Psoas muscle (tissue), 8 donors: ENCODE data around the gene GIGYF1. TPM values are rescaled to one million over a fixed set of nuclear protein-coding genes. Genes with fewer than 3 reads are reported as not detected.

Experiments used
- ATAC-seq, 4 donors: fragments of 200-7000 bp; cut with Tn5 transposase; one replicate each; pipeline ENCODE4 v1.9.1; 2020; ENCODE audit warnings: moderate library complexity in 3 of 4, mild to moderate bottlenecking in 2 of 4
- DNase-seq, 2 donors: peaks; one replicate each; pipeline ENCODE4 v3.0.0-alpha.2; 2020
- H3K27ac ChIP-seq: fragments of 200-600 bp; one replicate; pipeline ENCODE4 v1.8.0; 2022
- H3K27me3 ChIP-seq, 3 donors: fragments of 200-600 bp in 1 of 3; one replicate each; pipeline versions ENCODE4 v1.6.1 to v1.8.0; 2013 to 2022; ENCODE audit warnings: low read length in 2 of 3, mild to moderate bottlenecking in 2 of 3, moderate library complexity in 1 of 3; ENCODE audit not compliant: insufficient read depth in 3 of 3
- H3K36me3 ChIP-seq, 2 donors: fragments of 200-600 bp in 1 of 2; one replicate each; pipeline versions ENCODE4 v1.6.1 to v1.8.0; 2013 to 2022; ENCODE audit warnings: low read depth in 1 of 2, mild to moderate bottlenecking in 1 of 2, moderate library complexity in 1 of 2; ENCODE audit not compliant: insufficient read depth in 1 of 2
- H3K4me1 ChIP-seq: fragments of 200-600 bp; one replicate; pipeline ENCODE4 v1.8.0; 2022
- H3K4me3 ChIP-seq: fragments of 200-600 bp; one replicate; pipeline ENCODE4 v1.8.0; 2022; ENCODE audit warnings: mild to moderate bottlenecking
- H3K9me3 ChIP-seq: fragments of 200-600 bp; one replicate; pipeline ENCODE4 v1.8.0; 2022
- WGBS, 3 donors: extraction: QIAGEN DNeasy Blood & Tissue Kit; methylation state at CpG; one replicate each; pipeline versions ENCODE4 v1.1.6 to v1.1.7; 2013; 5-methylcytosine and 5-hydroxymethylcytosine counted together
- intact Hi-C, 2 donors: fragments of 100-400 bp; cut with DNase I; formaldehyde crosslinking; loops; one replicate each; pipeline versions ENCODE4 v1.11.0 to v1.14.2; 2022
- polyA plus RNA-seq, 3 donors: library from polyadenylated mRNA; stranded (reverse); fragments of 200-250 nt; gene quantifications; one replicate each; pipeline ENCODE4 v1.2.3, GENCODE V29; 2013
- total RNA-seq, 4 donors: library from RNA; stranded (reverse); fragmentation: NEBNext Ultra II Directional in 2 of 4; extraction: Animal tissue kit (Norgen Biotek cat#: 25700) in 2 of 4; gene quantifications; one replicate each; pipeline versions ENCODE4 v1.2.1 to v1.2.4, GENCODE V29; 2021 to 2023
- TF ChIP-seq, protein P1 (sequence below): fragments of 200-600 bp; IDR thresholded peaks from one replicate; pipeline ENCODE4 v1.8.0; 2022; ENCODE audit warnings: antibody characterized with exemption
- donor health status: healthy with polysubstance abuse.
- donor health status: DM: no; HTN: no; CAD: no; lungs with moderate emphysema.
- donor health status: Bipolar disorder and iron deficiency.
- donor health status: healthy.
- donor health status: DM: yes; HTN: yes; CAD: no.
- donor health status: DM: no; HTN: no; CAD: no.
- donor health status: DM: no; HTN: no; CAD: no.
- donor health status: DM: yes; HTN: yes; CAD: no.

Gene GIGYF1
- total and polyA plus RNA-seq, 7 donors: 9.9 to 39.1 (median 18.0) TPM

DNA sequence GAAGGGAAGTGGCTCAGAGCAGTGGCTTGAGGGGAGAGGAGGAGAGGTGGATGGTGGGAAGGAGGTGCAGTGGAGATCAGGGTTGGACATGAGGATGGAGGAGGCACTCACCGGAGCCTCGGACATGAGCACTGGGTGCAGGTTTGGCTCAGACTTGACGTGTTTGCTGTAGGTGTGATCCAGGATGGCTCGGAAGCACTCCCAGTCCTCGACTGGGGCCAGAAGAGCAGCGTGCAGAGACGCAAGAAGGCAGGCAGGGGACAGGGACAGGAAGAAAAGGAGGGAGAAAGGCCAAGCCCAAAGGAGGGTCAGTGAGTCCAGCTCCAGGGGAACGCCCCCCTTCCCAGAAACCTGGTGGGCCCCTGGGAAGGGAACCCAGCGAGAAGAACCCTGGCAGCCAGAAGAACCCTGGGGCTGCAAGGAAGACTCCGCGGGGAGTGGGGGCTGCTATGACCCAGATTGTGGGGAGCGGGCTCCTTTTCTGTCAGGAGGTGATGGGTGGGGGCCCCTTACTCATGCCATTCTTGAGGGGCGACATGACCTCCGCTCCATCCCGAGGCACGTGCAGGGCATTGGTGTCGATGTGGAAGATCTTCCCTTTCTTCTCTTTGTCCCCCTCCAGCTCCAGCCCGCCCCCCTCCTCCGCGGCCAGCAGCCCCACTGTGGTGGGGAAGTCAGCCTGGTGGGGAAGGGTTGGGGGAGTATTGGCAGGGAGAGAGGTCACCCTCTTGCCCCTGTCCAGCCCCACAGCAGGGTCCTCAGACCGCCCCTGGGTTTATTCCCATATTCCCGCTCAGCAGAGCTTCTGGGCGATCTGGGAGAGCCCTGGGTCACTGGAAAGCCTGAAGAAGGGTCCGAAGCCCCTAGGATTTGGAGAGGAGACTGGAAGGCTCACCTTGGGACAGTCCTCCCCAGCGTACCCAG is 38.9 kb downstream of the GIGYF1 start:
- intact Hi-C loops: no loop called here
- H3K27me3 ChIP-seq: peaks cover 0 to 74% (median 14%) of the 10 kb centered on the region in 3 donors
- 48 to 58% (median 54%) methylated on average over 22 to 25 of the region's 25 CpGs for WGBS, 3 donors

DNA sequence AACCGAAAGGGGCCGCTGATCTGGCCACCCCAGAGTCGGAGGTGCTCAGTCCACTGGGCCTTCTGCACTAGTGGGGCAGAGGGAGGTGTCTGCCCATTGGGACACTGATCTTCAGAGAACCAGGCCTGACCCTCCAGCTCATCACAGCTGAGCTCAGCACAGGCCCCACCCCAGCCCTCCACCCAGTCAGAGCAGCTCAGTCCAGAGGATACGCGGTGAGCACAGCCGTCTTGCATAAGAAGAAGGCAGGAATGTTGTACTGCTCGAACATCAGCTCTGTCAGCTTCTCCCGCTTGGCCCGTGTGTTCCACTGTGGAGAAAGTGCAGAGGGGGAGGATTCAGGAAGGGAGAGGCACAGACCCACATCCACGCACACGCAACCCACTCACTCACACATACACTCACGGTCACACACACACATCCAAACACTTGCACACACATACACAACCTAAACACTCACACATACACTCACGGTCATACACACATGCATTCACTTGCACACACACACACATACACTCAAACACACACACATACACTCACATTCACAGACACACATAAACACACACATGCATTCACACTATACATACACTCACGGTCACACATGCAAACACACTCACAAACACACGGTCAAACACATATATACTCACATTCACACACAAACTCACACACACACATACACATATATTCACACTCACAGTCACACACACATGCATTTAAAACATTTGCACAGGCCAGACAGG is 44.1 kb downstream of the GIGYF1 start:
- no peak for ATAC-seq
- H3K9me3 ChIP-seq: no peaks in the 10 kb centered on the region

More for the DNA sequence above, 38.9 kb downstream of the GIGYF1 start:
- Histone ChIP-seq H3K36me3 (no peaks in the 10 kb centered on the region), H3K27ac (no peak overlapping the region), H3K4me3 (no peak overlapping the region), H3K9me3 (no peaks in the 10 kb centered on the region), H3K4me1 (no peaks in the 10 kb centered on the region)
- DNase-seq (no peak), ATAC-seq (no peak)
- TF ChIP-seq, protein P1, sequence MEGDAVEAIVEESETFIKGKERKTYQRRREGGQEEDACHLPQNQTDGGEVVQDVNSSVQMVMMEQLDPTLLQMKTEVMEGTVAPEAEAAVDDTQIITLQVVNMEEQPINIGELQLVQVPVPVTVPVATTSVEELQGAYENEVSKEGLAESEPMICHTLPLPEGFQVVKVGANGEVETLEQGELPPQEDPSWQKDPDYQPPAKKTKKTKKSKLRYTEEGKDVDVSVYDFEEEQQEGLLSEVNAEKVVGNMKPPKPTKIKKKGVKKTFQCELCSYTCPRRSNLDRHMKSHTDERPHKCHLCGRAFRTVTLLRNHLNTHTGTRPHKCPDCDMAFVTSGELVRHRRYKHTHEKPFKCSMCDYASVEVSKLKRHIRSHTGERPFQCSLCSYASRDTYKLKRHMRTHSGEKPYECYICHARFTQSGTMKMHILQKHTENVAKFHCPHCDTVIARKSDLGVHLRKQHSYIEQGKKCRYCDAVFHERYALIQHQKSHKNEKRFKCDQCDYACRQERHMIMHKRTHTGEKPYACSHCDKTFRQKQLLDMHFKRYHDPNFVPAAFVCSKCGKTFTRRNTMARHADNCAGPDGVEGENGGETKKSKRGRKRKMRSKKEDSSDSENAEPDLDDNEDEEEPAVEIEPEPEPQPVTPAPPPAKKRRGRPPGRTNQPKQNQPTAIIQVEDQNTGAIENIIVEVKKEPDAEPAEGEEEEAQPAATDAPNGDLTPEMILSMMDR: no peak

DNA sequence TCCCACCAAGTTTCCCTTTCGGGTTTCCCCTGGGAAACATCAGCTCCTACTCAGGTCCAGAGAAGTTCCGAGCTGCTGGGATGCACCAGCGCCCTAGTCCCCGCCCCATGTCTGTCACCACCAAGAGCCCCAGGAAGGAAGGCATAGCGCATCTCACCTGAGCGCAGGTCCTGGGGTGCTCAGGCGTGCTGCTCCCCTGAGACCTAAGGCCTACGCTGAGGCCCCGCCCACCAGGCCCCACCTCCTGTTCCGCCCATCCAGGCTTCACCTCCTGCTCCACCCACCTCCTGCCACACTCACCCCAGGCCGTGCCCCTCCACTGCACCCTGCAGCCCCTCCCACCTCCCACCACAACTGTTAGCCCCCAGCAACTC is 51.5 kb downstream of the GIGYF1 start:
- intact Hi-C loops: no loop called here
- TF ChIP-seq, protein P1: no peak
- H3K36me3 ChIP-seq: no peaks in the 10 kb centered on the region
- ATAC-seq (no peak), DNase-seq (no peak)
- no peak overlapping the region for H3K4me3 ChIP-seq
- H3K4me1 ChIP-seq: no peaks in the 10 kb centered on the region
- peaks cover 0 to 38% (median 16%) of the 10 kb centered on the region in 3 donors for H3K27me3 ChIP-seq
- 38 to 50% (median 50%) methylated on average over 10 to 11 of the region's 11 CpGs for WGBS, 3 donors
- H3K27ac ChIP-seq: no peak overlapping the region
- H3K9me3 ChIP-seq: no peaks in the 10 kb centered on the region

More for the DNA sequence above, 44.1 kb downstream of the GIGYF1 start:
- 67 to 70% (median 69%) methylated on average over 15 of the region's 15 CpGs for WGBS, 3 donors
- Histone ChIP-seq H3K27me3 (peaks cover 0 to 54% (median 10%) of the 10 kb centered on the region in 3 donors), H3K27ac (no peak overlapping the region), H3K4me3 (no peak overlapping the region), H3K36me3 (no peaks in the 10 kb centered on the region), H3K4me1 (no peaks in the 10 kb centered on the region)
- TF ChIP-seq, protein P1: no peak
- no peak for DNase-seq
- intact Hi-C loops: no loop called here

DNA sequence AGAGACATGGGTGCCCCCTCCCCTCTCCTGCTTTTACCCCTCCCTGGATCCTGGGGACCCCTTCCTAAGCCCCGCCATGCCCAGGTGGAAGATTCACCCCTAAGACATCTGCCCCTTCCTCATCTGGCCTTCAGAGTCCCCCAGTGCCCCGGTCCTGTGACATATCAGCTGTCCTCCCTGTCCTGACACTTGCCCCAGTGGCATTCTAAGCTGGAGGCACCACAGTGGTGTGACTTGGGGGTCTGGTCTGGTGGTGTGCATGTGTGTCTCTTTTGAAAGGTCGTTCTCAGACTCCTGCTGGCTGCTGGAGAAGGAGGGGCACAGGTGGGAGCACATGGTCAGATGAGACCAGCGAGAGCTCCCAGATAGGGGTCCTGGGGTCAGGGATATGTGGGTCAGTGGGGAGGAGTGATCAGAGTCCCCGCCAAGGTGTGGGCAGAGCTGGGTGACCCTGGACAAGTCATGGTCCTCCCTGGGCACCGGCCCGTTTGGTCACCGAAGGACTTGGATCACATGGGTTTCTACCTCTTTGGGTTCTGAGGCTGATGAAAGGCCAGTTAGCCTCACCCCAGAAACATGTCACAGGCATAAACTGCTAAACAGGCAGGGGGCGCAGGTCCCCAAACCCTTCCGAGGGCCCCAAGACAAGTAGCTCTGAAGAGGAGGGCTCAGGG is 52.1 kb downstream of the GIGYF1 start:
- intact Hi-C loops: no loop called here
- Histone ChIP-seq H3K27me3 (peaks cover 0 to 32% (median 16%) of the 10 kb centered on the region in 3 donors), H3K36me3 (no peaks in the 10 kb centered on the region), H3K27ac (no peak overlapping the region), H3K4me1 (no peaks in the 10 kb centered on the region), H3K4me3 (no peak overlapping the region), H3K9me3 (no peaks in the 10 kb centered on the region)
- DNase-seq (no peak), ATAC-seq (no peak)
- TF ChIP-seq, protein P1: no peak
- WGBS, 3 donors: 73 to 83% (median 75%) methylated on average over 10 of the region's 10 CpGs
